Suprapubic skin (tissue), 3 donors: ENCODE data around the gene AKT2.

Source experiments
- POLR2AphosphoS5 ChIP-seq, 3 donors: sonication (generic); formaldehyde crosslinking; IDR thresholded peaks; one replicate each; pipeline ENCODE4 v1.6.1; 2017; ENCODE audit warnings: antibody characterized with exemption in 3 of 3
- TF ChIP-seq, protein P1 (sequence below), 2 donors: fragments of 200-600 bp in 1 of 2; fragments of 450-650 bp in 1 of 2; sonication (generic) in 1 of 2; IDR thresholded peaks; one replicate each; pipeline ENCODE4 v1.5.1; 2016 to 2019; ENCODE audit warnings: antibody characterized with exemption in 2 of 2, mild to moderate bottlenecking in 1 of 2, moderate library complexity in 1 of 2

DNA sequence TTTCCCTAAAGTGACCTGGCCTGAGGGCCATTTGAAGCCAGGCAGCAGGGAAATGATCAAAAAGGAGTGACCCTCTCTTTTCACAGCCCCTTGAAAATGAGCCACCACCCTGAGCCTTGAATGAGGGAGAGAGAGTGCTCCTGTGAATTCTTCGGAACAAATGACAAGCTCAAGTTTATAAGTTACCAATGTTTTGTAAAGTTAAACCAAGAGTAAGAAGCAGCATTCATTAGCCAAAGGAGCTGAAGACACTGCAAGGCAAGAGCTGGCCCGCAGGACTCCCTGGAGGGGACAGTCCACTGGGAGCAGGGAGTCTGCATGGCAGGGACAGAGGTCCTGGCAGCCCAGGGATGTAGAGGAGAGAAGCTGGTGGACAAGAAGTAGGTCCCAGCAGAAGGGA is 42.0 kb downstream of the AKT2 start:
- no peak for TF ChIP-seq POLR2AphosphoS5 (IDR thresholded peaks at IDR 0.05)
- TF ChIP-seq, protein P1, sequence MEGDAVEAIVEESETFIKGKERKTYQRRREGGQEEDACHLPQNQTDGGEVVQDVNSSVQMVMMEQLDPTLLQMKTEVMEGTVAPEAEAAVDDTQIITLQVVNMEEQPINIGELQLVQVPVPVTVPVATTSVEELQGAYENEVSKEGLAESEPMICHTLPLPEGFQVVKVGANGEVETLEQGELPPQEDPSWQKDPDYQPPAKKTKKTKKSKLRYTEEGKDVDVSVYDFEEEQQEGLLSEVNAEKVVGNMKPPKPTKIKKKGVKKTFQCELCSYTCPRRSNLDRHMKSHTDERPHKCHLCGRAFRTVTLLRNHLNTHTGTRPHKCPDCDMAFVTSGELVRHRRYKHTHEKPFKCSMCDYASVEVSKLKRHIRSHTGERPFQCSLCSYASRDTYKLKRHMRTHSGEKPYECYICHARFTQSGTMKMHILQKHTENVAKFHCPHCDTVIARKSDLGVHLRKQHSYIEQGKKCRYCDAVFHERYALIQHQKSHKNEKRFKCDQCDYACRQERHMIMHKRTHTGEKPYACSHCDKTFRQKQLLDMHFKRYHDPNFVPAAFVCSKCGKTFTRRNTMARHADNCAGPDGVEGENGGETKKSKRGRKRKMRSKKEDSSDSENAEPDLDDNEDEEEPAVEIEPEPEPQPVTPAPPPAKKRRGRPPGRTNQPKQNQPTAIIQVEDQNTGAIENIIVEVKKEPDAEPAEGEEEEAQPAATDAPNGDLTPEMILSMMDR (IDR thresholded peaks at IDR 0.05) = no peak
